Measurements from ENCODE around the gene TMEM204.

Gene TMEM204

GRCh38 chr16:1550696-1551095 is 17.2 kb downstream of the TMEM204 start:
- in situ Hi-C loops (cut with MboI; ENCODE audit: low sequenced_read_pairs, unreplicated experiment), result no loop called here
- DNase-seq (ENCODE audit: low spot score), result no peak
- TF ChIP-seq, protein P1, sequence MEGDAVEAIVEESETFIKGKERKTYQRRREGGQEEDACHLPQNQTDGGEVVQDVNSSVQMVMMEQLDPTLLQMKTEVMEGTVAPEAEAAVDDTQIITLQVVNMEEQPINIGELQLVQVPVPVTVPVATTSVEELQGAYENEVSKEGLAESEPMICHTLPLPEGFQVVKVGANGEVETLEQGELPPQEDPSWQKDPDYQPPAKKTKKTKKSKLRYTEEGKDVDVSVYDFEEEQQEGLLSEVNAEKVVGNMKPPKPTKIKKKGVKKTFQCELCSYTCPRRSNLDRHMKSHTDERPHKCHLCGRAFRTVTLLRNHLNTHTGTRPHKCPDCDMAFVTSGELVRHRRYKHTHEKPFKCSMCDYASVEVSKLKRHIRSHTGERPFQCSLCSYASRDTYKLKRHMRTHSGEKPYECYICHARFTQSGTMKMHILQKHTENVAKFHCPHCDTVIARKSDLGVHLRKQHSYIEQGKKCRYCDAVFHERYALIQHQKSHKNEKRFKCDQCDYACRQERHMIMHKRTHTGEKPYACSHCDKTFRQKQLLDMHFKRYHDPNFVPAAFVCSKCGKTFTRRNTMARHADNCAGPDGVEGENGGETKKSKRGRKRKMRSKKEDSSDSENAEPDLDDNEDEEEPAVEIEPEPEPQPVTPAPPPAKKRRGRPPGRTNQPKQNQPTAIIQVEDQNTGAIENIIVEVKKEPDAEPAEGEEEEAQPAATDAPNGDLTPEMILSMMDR (IDR thresholded peaks at IDR 0.05; ENCODE audit: borderline replicate concordance, control extremely low read depth, extremely low read depth, insufficient read depth, missing control alignments), result no peak

GRCh38 chr16:1551166-1551565 is 17.7 kb downstream of the TMEM204 start:
- TF ChIP-seq, protein P1 (IDR thresholded peaks at IDR 0.05; ENCODE audit: borderline replicate concordance, control extremely low read depth, extremely low read depth, insufficient read depth, missing control alignments), result no peak
- in situ Hi-C loops (cut with MboI; ENCODE audit: low sequenced_read_pairs, unreplicated experiment), result no loop called here
- no peak for DNase-seq (ENCODE audit: low spot score)

- DNase-seq (ENCODE audit: low spot score), result no peak
- TF ChIP-seq, protein P1 (IDR thresholded peaks at IDR 0.05; ENCODE audit: borderline replicate concordance, control extremely low read depth, extremely low read depth, insufficient read depth, missing control alignments), result no peak
- in situ Hi-C loops (cut with MboI; ENCODE audit: low sequenced_read_pairs, unreplicated experiment), result no loop called here
Measured at GRCh38 chr16:1552129-1552528, 18.7 kb downstream of the TMEM204 start.

DNA sequence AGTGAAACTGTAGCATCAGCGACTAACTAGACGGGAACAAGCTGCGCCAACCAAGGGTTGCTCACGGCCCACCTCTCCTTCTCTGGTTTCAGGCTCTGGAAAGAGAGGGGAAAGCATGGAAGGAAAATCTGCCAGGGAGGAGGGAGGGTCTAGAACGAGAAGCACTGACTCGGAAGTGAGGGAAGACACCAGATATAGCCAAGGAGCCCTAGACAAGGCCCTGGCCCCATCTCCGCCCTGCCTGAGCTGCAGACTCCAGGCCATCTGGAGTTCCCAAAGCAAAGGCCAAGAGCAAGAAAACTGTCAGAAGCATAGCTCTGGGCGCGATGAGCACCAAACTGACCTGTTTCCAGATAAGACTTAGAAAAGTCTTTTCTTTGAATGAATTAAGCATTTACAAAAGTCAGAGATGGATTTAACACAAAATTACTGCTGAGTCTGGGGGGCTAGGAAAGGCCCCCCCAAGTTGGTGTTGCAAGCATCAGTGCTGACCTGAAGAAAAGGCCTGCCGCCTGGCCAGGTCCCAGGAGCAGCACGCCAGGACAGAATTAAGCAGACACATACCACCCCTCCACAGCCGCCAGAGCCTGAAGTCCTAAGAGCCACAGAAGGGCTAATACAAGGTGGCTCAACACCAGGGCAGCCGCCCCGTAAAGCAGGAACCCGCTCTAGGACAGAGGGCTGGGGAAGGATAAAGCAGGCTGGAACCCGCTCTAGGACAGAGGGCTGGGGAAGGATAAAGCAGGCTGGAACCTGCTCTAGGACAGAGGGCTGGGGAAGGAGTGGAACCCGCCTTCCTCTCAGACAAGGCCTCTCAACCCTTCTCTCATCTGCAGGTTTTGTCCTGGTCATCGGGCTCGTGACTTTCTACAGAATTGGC is 20.7 kb downstream of the TMEM204 start:
- in situ Hi-C loops (cut with MboI; ENCODE audit: low sequenced_read_pairs, unreplicated experiment), result no loop called here
- TF ChIP-seq, protein P1 (IDR thresholded peaks at IDR 0.05; ENCODE audit: borderline replicate concordance, control extremely low read depth, extremely low read depth, insufficient read depth, missing control alignments), result no peak
- no peak for DNase-seq (ENCODE audit: low spot score)

DNA sequence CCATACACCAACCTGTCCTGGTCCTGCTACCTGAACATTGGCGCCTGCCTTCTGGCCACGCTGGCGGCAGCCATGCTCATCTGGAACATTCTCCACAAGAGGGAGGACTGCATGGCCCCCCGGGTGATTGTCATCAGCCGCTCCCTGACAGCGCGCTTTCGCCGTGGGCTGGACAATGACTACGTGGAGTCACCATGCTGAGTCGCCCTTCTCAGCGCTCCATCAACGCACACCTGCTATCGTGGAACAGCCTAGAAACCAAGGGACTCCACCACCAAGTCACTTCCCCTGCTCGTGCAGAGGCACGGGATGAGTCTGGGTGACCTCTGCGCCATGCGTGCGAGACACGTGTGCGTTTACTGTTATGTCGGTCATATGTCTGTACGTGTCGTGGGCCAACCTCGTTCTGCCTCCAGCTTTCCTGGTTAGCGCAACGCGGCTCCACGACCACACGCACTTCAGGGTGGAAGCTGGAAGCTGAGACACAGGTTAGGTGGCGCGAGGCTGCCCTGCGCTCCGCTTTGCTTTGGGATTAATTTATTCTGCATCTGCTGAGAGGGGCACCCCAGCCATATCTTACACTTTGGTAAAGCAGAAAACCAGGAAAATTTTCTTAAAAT is 21.5 kb downstream of the TMEM204 start:
- in situ Hi-C loops (cut with MboI; ENCODE audit: low sequenced_read_pairs, unreplicated experiment), result no loop called here
- TF ChIP-seq, protein P1 (IDR thresholded peaks at IDR 0.05; ENCODE audit: borderline replicate concordance, control extremely low read depth, extremely low read depth, insufficient read depth, missing control alignments), result no peak
- DNase-seq (ENCODE audit: low spot score), result no peak

- DNase-seq (ENCODE audit: low spot score), result no peak
- in situ Hi-C loops (cut with MboI; ENCODE audit: low sequenced_read_pairs, unreplicated experiment), result no loop called here
- TF ChIP-seq, protein P1 (IDR thresholded peaks at IDR 0.05; ENCODE audit: borderline replicate concordance, control extremely low read depth, extremely low read depth, insufficient read depth, missing control alignments), result no peak
Measured at GRCh38 chr16:1556254-1556653, 22.8 kb downstream of the TMEM204 start.
